GM23338 (cell line): ENCODE data around the gene SLC22A4. TPM values are rescaled to one million over a fixed set of nuclear protein-coding genes. Genes with fewer than 3 reads are reported as not detected.

ENCODE experiments used
- ATAC-seq: fragments of 200-7000 bp; cut with Tn5 transposase; 3 replicates; pipeline ENCODE4 v1.9.1; 2020
- DNase-seq: peaks from one replicate; pipeline ENCODE4 v3.0.0-alpha.2; 2015; ENCODE audit warnings: low spot score
- H2AFZ ChIP-seq: fragments of 200-600 bp; sonication (generic); 2 replicates; pipeline ENCODE4 v1.8.0; 2016; ENCODE audit warnings: antibody characterized with exemption, mild to moderate bottlenecking, moderate library complexity
- H3F3A ChIP-seq: fragments of 200-600 bp; sonication (generic); replicated peaks from 2 replicates; pipeline ENCODE4 v1.8.0; 2017; ENCODE audit warnings: antibody characterized with exemption, mixed run types, low read depth
- H3K27ac ChIP-seq: fragments of 200-600 bp; sonication (generic); 2 replicates; pipeline ENCODE4 v1.6.1; 2016; ENCODE audit warnings: low read depth
- H3K27me3 ChIP-seq: fragments of 200-600 bp; sonication (generic); 2 replicates; pipeline ENCODE4 v1.8.0; 2016; ENCODE audit warnings: mild to moderate bottlenecking, mixed run types, moderate library complexity; ENCODE audit not compliant: insufficient read depth
- H3K36me3 ChIP-seq: fragments of 200-600 bp; sonication (generic); 2 replicates; pipeline ENCODE4 v1.8.0; 2016; ENCODE audit warnings: mild to moderate bottlenecking; ENCODE audit not compliant: insufficient read depth
- H3K4me1 ChIP-seq: fragments of 200-600 bp; sonication (generic); 2 replicates; pipeline ENCODE4 v1.8.0; 2016; ENCODE audit warnings: mild to moderate bottlenecking, moderate library complexity; ENCODE audit not compliant: insufficient read depth
- H3K4me2 ChIP-seq: fragments of 200-600 bp; sonication (generic); 2 replicates; pipeline ENCODE4 v1.7.1; 2017; ENCODE audit warnings: mixed run types
- H3K4me3 ChIP-seq: fragments of 200-600 bp; sonication (generic); 2 replicates; pipeline ENCODE4 v1.6.1; 2016; ENCODE audit warnings: mixed run types
- H3K79me2 ChIP-seq: fragments of 200-600 bp; sonication (generic); replicated peaks from 2 replicates; pipeline ENCODE4 v1.8.0; 2017; ENCODE audit warnings: mild to moderate bottlenecking; ENCODE audit not compliant: insufficient read depth
- H3K9me2 ChIP-seq: fragments of 200-600 bp; sonication (generic); 2 replicates; pipeline ENCODE4 v1.8.0; 2017; ENCODE audit not compliant: insufficient read depth
- H4K20me1 ChIP-seq: fragments of 200-600 bp; sonication (generic); replicated peaks from 2 replicates; pipeline ENCODE4 v1.8.0; 2017; ENCODE audit warnings: mild to moderate bottlenecking; ENCODE audit not compliant: insufficient read depth
- H3K27ac Mint-ChIP-seq: 2 replicates; pipeline ENCODE4 v1.8.0; 2020; ENCODE audit warnings: inconsistent platforms, mild to moderate bottlenecking, moderate library complexity, mixed read lengths
- H3K27me3 Mint-ChIP-seq: 3 replicates; pipeline ENCODE4 v1.8.0; 2022; ENCODE audit warnings: low read depth, mild to moderate bottlenecking, moderate library complexity, mixed read lengths, inconsistent platforms; ENCODE audit not compliant: insufficient read depth, poor library complexity
- H3K36me3 Mint-ChIP-seq: 3 replicates; pipeline ENCODE4 v1.8.0; 2021; ENCODE audit warnings: low read depth, mild to moderate bottlenecking, inconsistent platforms, moderate library complexity, mixed read lengths
- H3K4me1 Mint-ChIP-seq: 3 replicates; pipeline ENCODE4 v1.8.0; 2020; ENCODE audit warnings: mild to moderate bottlenecking, inconsistent platforms, mixed read lengths
- H3K4me3 Mint-ChIP-seq: 3 replicates; pipeline ENCODE4 v1.8.0; 2021; ENCODE audit warnings: moderate library complexity, mild to moderate bottlenecking, inconsistent platforms, mixed read lengths
- H3K9me3 Mint-ChIP-seq: 3 replicates; pipeline ENCODE4 v1.8.0; 2020; ENCODE audit warnings: moderate library complexity, mild to moderate bottlenecking, inconsistent platforms, mixed read lengths
- CREB1 ChIP-seq: fragments of 250-450 bp; sonication (Bioruptor Pico); IDR thresholded peaks from 2 replicates; pipeline ENCODE4 v1.5.0; 2020; ENCODE audit warnings: low read depth, mild to moderate bottlenecking, moderate library complexity
- NANOG ChIP-seq: IDR thresholded peaks from 2 replicates; pipeline ENCODE4 v1.6.1; 2016; ENCODE audit warnings: antibody characterized with exemption, borderline replicate concordance
- POLR2AphosphoS5 ChIP-seq: IDR thresholded peaks from 2 replicates; pipeline ENCODE4 v1.6.1; 2016; ENCODE audit warnings: antibody characterized with exemption, low read depth
- ZNF114 ChIP-seq: fragments of 250-450 bp; sonication (Bioruptor Pico); IDR thresholded peaks from 2 replicates; pipeline ENCODE4 v1.5.0; 2020; ENCODE audit warnings: mild to moderate bottlenecking, moderate library complexity
- ZNF331 ChIP-seq: fragments of 250-450 bp; sonication (Bioruptor Pico); IDR thresholded peaks from 2 replicates; pipeline ENCODE4 v1.5.0; 2020; ENCODE audit warnings: low read depth, mild to moderate bottlenecking, moderate library complexity
- polyA plus RNA-seq: library from polyadenylated mRNA; unstranded; fragments of >200 nt; fragmentation: Nextera tagmentation; extraction: Ambion mirVana; gene quantifications from 2 replicates; pipeline ENCODE4 v1.2.1, GENCODE V29; 2016
- total RNA-seq: library from RNA; depleted of rRNA; stranded (reverse); fragments of >200 nt; shearing (Covaris generic); gene quantifications from 2 replicates; pipeline ENCODE4 v1.2.3, GENCODE V29; 2014
- TF ChIP-seq, protein P1 (sequence below), 2 experiments: fragments of 200-600 bp in 1 of 2; sonication (generic) in 1 of 2; conservative IDR thresholded peaks; 2 replicates each; pipeline versions ENCODE4 v1.5.1 to v1.6.1; 2016 to 2017; ENCODE audit warnings: antibody characterized with exemption in 2 of 2, low read depth in 2 of 2, mild to moderate bottlenecking in 2 of 2, moderate library complexity in 1 of 2
- TF ChIP-seq, protein P2 (sequence below): fragments of 250-450 bp; sonication (Bioruptor Pico); IDR thresholded peaks from 2 replicates; pipeline ENCODE4 v1.5.0; 2020; ENCODE audit warnings: mild to moderate bottlenecking, moderate library complexity
- TF ChIP-seq, protein P3 (sequence below): IDR thresholded peaks from one replicate; pipeline ENCODE4 v1.6.1; 2018; ENCODE audit warnings: antibody characterized with exemption; ENCODE audit not compliant: unreplicated experiment

SLC22A4 gene
- total and polyA plus RNA-seq, 2 experiments from 2014 or later: 0.28 to 0.40 TPM

DNA sequence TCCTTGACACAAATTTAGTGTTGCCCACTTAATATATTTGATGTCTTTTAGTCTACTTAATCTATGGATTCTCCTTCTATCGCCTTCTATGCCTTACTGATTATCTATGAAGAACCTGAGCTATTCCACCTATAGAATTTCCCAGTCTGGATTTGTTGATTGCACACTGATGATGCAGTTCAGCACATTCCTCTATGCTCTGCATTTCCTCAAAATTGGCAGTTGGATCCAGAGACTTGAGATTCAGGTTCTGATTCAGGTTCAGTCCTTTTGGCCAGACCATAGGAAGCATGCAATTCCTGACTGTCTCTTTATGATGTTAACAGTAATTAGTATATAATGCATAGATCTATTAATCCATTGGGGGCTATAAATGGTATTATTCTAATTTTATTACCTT lies 89.1 kb downstream of the SLC22A4 start (continued):
- TF ChIP-seq, protein P1, sequence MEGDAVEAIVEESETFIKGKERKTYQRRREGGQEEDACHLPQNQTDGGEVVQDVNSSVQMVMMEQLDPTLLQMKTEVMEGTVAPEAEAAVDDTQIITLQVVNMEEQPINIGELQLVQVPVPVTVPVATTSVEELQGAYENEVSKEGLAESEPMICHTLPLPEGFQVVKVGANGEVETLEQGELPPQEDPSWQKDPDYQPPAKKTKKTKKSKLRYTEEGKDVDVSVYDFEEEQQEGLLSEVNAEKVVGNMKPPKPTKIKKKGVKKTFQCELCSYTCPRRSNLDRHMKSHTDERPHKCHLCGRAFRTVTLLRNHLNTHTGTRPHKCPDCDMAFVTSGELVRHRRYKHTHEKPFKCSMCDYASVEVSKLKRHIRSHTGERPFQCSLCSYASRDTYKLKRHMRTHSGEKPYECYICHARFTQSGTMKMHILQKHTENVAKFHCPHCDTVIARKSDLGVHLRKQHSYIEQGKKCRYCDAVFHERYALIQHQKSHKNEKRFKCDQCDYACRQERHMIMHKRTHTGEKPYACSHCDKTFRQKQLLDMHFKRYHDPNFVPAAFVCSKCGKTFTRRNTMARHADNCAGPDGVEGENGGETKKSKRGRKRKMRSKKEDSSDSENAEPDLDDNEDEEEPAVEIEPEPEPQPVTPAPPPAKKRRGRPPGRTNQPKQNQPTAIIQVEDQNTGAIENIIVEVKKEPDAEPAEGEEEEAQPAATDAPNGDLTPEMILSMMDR (conservative IDR thresholded peaks at IDR 0.05; ENCODE audit: low read depth in 2 of 2): no peak
- TF ChIP-seq ZNF114: no peak

DNA sequence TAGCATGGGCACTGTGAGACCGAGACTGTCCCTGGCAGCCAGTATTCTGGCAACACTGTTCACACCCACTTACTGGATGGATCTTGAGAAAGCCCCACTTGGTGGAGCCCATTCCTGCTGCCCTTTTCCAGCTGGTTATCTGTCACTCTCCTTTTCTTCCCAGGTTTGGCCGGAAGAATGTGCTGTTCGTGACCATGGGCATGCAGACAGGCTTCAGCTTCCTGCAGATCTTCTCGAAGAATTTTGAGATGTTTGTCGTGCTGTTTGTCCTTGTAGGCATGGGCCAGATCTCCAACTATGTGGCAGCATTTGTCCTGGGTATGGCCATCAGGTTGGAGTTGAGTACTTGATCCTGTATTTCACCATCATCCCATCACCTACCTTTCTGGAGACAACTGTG lies 89.8 kb downstream of the SLC22A4 start:
- no peak overlapping the region for H3K27ac Mint-ChIP-seq
- no peak overlapping the region for H3K4me3 ChIP-seq

DNA sequence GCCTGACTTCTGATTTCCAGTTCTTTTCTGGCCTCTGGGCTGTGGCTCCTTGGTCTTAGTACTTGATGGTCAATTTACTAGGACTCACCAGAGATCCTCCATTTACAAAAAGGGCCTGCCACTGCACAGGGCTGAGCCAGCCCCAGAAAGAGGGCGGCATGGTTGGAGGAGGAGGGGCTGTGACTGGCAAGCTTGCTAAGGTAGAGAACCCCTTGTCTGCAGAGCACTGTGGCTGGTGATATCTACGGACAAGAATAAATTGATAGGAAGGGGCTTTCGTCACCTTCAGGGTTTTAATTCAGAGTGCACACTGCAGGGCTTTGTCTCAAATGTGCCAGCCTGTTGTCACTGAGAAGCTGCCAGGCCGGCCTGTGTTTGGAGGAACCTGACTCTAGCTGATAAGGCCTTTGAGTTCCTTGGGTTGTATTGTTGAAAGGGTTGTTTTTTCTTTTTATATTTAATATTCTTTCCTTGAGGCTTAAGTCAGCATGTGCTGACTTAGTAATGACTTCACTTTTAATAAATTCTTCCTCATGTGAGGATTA lies 90.4 kb downstream of the SLC22A4 start:
- no peaks in the 10 kb centered on the region for H3K27me3 Mint-ChIP-seq
- Histone ChIP-seq H3K4me1 (peaks cover 11% of the 10 kb centered on the region), H3K27ac (no peak overlapping the region), H3K4me2 (no peak overlapping the region), H3K36me3 (no peaks in the 10 kb centered on the region), H3K4me3 (no peak overlapping the region), H3K9me2 (no peaks in the 10 kb centered on the region), H3K79me2 (no peaks in the 10 kb centered on the region), H3K27me3 (no peaks in the 10 kb centered on the region), H2AFZ (no peak overlapping the region), H4K20me1 (no peaks in the 10 kb centered on the region), H3F3A (no peaks in the 10 kb centered on the region)
- H3K9me3 Mint-ChIP-seq: no peaks in the 10 kb centered on the region
- peaks cover 16% of the 10 kb centered on the region for H3K4me1 Mint-ChIP-seq
- H3K27ac Mint-ChIP-seq: no peak overlapping the region
- no peak overlapping the region for H3K4me3 Mint-ChIP-seq
- no peak for DNase-seq
- ATAC-seq: no peak
- H3K36me3 Mint-ChIP-seq: no peaks in the 10 kb centered on the region
- TF ChIP-seq CREB1 (CRISPR knock-in tag) (no peak), ZNF331 (CRISPR knock-in tag) (no peak), POLR2AphosphoS5 (no peak), ZNF114 (no peak), NANOG (no peak)
- TF ChIP-seq, protein P2, sequence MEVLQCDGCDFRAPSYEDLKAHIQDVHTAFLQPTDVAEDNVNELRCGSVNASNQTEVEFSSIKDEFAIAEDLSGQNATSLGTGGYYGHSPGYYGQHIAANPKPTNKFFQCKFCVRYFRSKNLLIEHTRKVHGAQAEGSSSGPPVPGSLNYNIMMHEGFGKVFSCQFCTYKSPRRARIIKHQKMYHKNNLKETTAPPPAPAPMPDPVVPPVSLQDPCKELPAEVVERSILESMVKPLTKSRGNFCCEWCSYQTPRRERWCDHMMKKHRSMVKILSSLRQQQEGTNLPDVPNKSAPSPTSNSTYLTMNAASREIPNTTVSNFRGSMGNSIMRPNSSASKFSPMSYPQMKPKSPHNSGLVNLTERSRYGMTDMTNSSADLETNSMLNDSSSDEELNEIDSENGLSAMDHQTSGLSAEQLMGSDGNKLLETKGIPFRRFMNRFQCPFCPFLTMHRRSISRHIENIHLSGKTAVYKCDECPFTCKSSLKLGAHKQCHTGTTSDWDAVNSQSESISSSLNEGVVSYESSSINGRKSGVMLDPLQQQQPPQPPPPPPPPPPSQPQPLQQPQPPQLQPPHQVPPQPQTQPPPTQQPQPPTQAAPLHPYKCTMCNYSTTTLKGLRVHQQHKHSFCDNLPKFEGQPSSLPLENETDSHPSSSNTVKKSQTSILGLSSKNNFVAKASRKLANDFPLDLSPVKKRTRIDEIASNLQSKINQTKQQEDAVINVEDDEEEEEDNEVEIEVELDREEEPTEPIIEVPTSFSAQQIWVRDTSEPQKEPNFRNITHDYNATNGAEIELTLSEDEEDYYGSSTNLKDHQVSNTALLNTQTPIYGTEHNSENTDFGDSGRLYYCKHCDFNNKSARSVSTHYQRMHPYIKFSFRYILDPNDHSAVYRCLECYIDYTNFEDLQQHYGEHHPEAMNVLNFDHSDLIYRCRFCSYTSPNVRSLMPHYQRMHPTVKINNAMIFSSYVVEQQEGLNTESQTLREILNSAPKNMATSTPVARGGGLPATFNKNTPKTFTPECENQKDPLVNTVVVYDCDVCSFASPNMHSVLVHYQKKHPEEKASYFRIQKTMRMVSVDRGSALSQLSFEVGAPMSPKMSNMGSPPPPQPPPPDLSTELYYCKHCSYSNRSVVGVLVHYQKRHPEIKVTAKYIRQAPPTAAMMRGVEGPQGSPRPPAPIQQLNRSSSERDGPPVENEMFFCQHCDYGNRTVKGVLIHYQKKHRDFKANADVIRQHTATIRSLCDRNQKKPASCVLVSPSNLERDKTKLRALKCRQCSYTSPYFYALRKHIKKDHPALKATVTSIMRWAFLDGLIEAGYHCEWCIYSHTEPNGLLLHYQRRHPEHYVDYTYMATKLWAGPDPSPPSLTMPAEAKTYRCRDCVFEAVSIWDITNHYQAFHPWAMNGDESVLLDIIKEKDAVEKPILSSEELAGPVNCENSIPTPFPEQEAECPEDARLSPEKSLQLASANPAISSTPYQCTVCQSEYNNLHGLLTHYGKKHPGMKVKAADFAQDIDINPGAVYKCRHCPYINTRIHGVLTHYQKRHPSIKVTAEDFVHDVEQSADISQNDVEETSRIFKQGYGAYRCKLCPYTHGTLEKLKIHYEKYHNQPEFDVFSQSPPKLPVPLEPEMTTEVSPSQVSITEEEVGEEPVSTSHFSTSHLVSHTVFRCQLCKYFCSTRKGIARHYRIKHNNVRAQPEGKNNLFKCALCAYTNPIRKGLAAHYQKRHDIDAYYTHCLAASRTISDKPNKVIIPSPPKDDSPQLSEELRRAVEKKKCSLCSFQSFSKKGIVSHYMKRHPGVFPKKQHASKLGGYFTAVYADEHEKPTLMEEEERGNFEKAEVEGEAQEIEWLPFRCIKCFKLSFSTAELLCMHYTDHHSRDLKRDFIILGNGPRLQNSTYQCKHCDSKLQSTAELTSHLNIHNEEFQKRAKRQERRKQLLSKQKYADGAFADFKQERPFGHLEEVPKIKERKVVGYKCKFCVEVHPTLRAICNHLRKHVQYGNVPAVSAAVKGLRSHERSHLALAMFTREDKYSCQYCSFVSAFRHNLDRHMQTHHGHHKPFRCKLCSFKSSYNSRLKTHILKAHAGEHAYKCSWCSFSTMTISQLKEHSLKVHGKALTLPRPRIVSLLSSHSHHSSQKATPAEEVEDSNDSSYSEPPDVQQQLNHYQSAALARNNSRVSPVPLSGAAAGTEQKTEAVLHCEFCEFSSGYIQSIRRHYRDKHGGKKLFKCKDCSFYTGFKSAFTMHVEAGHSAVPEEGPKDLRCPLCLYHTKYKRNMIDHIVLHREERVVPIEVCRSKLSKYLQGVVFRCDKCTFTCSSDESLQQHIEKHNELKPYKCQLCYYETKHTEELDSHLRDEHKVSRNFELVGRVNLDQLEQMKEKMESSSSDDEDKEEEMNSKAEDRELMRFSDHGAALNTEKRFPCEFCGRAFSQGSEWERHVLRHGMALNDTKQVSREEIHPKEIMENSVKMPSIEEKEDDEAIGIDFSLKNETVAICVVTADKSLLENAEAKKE: no peak
- TF ChIP-seq, protein P3, sequence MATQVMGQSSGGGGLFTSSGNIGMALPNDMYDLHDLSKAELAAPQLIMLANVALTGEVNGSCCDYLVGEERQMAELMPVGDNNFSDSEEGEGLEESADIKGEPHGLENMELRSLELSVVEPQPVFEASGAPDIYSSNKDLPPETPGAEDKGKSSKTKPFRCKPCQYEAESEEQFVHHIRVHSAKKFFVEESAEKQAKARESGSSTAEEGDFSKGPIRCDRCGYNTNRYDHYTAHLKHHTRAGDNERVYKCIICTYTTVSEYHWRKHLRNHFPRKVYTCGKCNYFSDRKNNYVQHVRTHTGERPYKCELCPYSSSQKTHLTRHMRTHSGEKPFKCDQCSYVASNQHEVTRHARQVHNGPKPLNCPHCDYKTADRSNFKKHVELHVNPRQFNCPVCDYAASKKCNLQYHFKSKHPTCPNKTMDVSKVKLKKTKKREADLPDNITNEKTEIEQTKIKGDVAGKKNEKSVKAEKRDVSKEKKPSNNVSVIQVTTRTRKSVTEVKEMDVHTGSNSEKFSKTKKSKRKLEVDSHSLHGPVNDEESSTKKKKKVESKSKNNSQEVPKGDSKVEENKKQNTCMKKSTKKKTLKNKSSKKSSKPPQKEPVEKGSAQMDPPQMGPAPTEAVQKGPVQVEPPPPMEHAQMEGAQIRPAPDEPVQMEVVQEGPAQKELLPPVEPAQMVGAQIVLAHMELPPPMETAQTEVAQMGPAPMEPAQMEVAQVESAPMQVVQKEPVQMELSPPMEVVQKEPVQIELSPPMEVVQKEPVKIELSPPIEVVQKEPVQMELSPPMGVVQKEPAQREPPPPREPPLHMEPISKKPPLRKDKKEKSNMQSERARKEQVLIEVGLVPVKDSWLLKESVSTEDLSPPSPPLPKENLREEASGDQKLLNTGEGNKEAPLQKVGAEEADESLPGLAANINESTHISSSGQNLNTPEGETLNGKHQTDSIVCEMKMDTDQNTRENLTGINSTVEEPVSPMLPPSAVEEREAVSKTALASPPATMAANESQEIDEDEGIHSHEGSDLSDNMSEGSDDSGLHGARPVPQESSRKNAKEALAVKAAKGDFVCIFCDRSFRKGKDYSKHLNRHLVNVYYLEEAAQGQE: no peak

More for the DNA sequence above, 89.8 kb downstream of the SLC22A4 start:
- peaks cover 11% of the 10 kb centered on the region for H3K4me1 ChIP-seq
- peaks cover 16% of the 10 kb centered on the region for H3K4me1 Mint-ChIP-seq
- DNase-seq (no peak), ATAC-seq (no peak)
- H4K20me1 ChIP-seq: no peaks in the 10 kb centered on the region
- no peak for TF ChIP-seq ZNF331 (CRISPR knock-in tag)
- no peak overlapping the region for H3K4me3 Mint-ChIP-seq
- H3K27me3 Mint-ChIP-seq: no peaks in the 10 kb centered on the region
- H3F3A ChIP-seq: no peaks in the 10 kb centered on the region
- H2AFZ ChIP-seq: no peak overlapping the region
- H3K27ac ChIP-seq: no peak overlapping the region
- H3K36me3 ChIP-seq: no peaks in the 10 kb centered on the region
- H3K27me3 ChIP-seq: no peaks in the 10 kb centered on the region
- no peaks in the 10 kb centered on the region for H3K79me2 ChIP-seq
- H3K9me3 Mint-ChIP-seq: no peaks in the 10 kb centered on the region
- H3K36me3 Mint-ChIP-seq: no peaks in the 10 kb centered on the region
- no peak overlapping the region for H3K4me2 ChIP-seq
- H3K9me2 ChIP-seq: no peaks in the 10 kb centered on the region
